GM21723 (cell line): Measurements from ENCODE around the gene ACOXL.
A peak's percentile ranks its signal among the peaks of the same experiment; 100 is the strongest.
"Not testable (repeated sequence)": the region's sequence is repeated elsewhere in the genome, so short reads cannot be mapped to it uniquely, and the experiment has no call there.

Experiments used
- ATAC-seq: cut with Tn5 transposase; IDR thresholded peaks from one replicate; pipeline ENCODE4 v1.9.1; 2021; ENCODE audit warnings: mild to moderate bottlenecking, moderate library complexity; ENCODE audit not compliant: unreplicated experiment

The ACOXL gene

GRCh38 chr2:111049792-111050640 is 317.6 kb downstream of the ACOXL start:
- no peak for ATAC-seq

GRCh38 chr2:111050701-111051376 is 318.5 kb downstream of the ACOXL start:
- ATAC-seq: no peak

DNA sequence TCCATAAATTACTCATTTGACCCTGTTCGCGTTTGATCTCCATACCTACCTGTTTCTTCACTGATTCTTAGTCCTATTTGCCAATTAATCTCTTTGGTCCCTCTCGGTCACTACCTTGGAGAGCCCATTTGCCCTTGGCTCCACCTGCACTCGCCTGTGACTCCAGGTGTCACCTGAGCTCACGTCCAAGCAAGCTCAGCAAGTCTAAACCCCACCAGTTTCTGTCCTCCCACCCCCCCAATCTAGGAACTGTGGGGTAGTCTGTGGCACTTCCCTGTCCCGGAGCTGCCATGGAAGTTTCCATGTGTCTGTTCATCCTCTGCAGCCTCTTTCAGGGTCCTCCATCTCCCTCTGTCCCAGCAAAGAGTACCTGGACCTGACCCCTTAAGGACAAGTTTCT is 320.2 kb downstream of the ACOXL start:
- no peak for ATAC-seq

DNA sequence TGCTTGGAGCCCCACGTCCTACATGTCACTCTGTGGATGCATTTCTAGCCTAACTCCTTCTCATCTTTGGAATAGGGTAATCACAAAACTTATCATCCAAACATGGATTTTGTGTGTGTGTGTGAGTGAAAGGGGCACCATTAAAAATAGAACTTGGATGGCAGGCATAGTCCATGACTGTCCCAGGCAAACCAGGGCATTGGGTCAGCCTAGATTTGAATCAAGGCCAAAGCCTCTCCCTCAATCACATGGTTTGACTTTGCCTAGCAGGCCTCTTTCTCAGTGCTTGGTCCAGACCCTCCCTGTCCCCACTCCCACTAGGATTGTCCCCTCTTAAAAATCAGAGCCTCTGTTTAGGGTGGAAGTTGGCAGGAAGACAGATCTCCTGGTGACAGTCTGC is 320.9 kb downstream of the ACOXL start:
- ATAC-seq: no peak

DNA sequence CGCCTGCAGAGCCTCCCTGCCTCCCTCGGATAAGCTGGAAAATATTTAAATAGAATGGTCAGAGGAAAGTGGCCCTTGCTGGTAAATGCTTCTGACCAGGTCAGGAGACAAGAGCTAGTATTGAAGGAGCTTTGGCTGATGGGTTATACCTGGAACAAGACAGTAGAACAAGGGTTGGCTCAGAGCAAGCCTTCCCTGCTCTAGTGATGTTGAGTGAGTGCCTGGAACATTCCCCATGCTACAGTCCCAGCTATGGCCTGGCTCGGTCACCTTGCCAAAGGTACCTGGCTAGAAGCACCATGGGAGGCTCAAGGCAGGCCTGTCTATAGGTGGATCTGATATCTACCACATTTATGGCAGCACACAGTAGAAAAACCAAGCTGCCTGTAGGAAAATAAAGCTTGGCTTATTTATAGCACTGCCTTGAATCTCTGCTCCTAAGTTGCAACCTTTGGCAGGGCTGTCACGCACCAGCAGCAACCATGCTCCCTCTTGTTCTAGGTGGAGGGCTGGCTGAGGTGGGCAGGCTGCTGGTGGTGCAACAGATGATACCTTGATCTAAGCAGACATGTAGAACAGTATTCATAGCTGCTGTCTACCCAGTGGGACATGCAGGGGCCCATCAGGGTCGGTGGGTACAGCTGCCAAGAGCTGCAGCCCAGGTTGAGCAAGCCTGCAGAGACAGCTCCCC is 321.6 kb downstream of the ACOXL start:
- ATAC-seq: no peak

GRCh38 chr2:111054791-111055691 is 322.7 kb downstream of the ACOXL start:
- ATAC-seq: peak; percentile 75

DNA sequence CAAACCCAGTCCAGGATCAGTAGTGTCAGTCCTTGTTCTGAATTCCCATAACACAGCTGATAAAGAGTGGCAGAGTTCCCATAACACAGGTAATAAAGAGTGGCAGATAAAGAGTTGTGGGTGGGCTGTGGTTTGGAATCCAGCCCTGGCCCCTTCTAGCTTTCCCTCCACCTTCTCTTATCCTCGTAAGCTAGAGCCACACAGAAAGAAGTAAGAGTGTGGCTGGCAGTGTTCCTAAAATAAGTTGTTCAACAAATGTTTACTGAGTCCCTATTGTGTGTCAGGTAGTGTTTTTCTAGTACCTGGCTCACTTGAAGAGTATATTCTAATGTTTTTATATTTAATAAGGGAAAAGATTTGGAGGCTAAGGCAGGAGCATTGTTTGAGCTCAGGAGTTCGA is 323.4 kb downstream of the ACOXL start:
- ATAC-seq: no peak

GRCh38 chr2:111057045-111057444 is 324.7 kb downstream of the ACOXL start:
- ATAC-seq: no peak

DNA sequence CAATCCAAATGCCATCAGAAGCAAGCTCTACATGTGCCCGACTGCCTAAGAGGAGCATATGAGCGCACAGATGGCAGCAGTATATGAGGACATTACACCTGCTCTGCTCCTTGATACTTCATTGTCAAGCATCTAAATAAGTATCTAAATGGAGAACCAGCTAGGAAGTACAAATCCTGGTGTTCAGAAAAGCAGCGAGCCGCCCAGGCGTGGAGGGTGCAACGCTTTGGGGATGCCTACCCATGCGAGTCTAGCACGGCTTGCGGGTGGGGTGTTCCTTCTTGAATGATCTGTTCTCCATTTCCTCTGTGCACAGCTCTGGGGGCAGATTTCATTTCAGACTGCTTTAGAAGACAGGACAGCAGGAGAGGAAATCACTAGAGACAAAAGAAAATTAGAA is 325.3 kb downstream of the ACOXL start:
- no peak for ATAC-seq

GRCh38 chr2:111058264-111058663 is 325.9 kb downstream of the ACOXL start:
- ATAC-seq: no peak

- no peak for ATAC-seq
These were observed 328.8 kb downstream of the ACOXL start for GRCh38 chr2:111061191-111061590.

- ATAC-seq: peak; percentile 55
These were observed 330.0 kb downstream of the ACOXL start for GRCh38 chr2:111062417-111062816.

- ATAC-seq: no peak
These were observed 333.8 kb downstream of the ACOXL start for GRCh38 chr2:111066062-111066593.

DNA sequence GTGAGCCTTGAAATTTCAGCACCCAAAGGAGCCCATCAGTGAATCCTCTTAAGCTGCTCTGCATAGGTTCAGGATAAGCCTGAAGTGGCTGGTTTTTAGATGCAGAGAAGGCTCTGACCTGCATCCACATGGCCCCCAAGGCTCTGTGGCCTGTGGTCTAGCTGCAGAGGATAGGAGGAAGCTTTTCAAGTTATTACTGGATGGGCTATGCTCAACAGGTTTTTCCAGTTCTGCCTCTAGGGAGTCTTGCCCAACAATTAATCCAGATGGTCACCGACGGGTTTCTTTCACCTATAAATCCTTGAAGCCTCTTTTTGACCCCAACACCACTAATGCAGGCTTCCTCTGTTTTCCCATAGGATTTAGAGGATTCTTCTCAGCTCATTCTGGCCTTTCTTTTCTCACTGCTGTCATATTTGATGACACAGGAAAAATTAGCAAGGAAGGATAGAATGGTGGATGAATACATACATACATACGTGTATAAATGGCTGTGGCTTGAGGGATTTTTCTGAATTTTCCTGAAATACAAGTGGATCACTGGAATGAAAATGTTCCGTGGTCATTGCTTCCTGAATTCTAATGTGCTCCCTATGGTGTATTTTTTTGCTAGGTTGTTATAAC is 336.2 kb downstream of the ACOXL start:
- ATAC-seq: no peak

DNA sequence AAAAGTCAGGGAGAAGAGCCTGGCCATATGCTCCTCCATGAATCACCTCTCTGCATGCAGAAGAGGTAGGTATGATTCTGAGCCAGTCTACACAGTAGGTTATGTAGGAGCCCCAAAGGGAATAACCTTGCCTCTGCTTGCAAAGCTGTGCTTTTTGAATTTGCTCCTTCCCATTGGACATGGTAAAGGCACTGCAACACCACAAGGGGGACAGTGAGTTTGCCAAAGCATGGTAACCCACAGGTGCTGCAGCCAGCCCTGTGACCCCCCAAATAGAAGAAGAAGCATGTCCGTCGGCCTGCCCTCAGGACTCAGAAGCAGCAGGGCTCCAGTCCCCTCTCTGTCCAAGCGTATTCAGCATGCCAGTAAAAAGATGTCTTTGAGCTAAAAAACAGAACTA is 337.3 kb downstream of the ACOXL start:
- no peak for ATAC-seq

DNA sequence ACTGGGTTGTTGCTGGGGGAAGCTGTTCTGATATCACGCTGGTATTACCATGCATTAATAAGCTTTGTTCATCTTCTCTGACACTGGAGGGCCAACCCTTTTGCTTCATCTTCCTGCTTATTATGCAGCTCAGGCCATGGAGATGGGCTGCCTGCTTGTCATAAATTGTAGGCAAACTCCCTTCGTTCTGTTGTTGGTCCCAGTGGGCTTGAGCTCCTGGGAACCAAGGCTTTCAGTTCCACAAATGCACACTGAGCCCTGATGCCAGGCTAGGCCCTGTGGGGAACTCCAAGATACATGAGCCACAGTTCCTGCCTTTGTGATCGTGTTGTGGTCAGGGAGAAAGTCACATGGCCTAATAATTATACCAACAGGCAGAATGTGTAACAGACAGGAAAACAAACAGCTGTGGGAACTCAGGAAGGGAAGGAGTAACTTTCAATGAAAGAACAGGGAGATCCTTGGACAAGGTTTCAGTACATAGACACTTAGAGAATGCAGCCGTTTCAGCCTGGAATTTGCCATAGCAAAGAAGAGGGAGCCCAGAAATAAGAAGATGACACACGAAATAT is 339.3 kb downstream of the ACOXL start:
- ATAC-seq: no peak

DNA sequence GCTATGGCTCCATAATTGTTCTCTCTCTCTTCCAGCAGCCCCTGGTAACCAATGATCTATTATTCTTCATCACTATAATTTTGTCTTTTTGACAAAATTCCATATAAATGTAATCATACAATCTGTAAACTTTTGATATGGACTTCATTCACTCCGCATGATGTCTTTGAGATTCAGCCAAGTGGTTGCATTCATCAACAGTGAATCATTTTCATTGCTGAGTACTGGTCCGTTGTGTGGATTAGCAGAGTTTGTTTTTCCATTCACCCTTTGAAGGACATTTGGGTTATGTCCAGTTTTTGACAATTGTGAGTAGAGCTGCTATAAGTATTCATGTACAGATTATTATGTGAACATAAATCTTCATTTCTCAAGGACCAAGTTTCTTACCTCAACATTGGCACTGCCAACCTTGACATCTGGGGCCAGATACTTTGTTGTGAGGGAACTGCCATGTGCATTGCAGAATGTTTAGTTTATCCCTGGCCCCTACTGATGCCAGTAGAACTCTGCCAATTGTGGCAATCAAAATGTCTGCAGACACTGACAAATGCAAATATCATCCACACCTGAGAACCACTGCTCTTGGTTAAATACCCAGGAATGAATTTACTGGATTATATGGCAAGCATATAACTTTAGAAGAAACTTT is 340.0 kb downstream of the ACOXL start:
- no peak for ATAC-seq

DNA sequence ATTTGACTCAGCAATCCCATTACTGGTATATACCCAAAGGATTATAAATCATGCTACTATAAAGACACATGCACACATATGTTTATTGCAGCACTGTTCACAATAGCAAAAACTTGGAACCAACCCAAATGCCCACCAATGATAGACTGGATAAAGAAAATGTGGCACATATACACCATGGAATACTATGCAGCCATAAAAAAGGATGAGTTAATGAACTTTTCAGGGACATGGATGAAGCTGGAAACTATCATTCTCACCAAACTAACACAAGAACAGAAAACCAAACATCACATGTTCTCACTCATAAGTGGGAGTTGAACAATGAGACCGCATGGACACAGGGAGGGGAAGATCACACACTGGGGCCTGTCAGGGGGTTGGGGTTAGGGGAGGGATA is 350.3 kb downstream of the ACOXL start:
- not testable (repeated sequence) for ATAC-seq

DNA sequence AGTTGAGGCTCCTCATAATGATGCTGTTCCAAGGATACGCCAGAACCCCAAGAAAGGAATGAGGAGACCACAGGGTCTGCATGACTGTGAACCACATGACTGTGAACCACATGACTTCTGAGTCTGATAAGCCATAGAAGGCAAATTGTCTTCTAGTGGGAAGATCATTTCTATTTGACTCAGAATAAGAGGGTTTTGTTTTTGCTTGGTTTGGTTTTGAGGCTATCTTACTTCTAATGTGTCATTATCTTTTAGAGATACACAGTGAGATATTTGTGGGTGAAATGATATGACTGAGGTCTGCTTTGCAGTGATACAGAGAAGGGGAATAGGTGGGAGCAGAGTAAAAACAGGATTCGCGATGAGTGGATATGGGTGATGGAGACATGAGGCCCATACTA is 359.4 kb downstream of the ACOXL start:
- no peak for ATAC-seq
